Activated CD4-positive, alpha-beta T cell treated with anti-CD3 and anti-CD28 coated beads, Interleukin-2, amount 50 U/mL, for 1 hour (primary cell): ENCODE results near the gene KRTAP5-7.
"Not testable (repeated sequence)": the region's sequence is repeated elsewhere in the genome, so short reads cannot be mapped to it uniquely, and the experiment has no call there.

ENCODE experiments used
- DNase-seq: peaks from one replicate; pipeline ENCODE4 v3.0.0-alpha.2; 2020

The KRTAP5-7 gene

DNA sequence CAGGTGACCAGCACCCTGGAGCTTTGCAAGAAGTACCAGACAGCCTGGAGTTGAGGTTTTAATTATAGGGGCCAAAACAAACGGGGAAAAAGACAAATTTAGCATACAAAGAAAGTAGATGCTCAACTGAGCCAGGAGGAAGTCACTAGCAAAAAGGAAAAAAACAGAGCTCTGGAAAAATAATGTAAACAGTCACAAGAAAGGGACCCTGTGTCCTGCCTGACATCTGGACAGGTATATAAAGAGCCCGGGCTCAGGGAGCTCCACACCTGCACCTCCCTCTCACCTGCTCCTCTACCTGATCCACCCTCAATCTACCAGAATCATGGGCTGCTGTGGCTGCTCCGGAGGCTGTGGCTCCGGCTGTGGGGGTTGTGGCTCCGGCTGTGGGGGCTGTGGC, 38.2 kb downstream of the KRTAP5-7 start, which contains the start of gene KRTAP5-10:
Gene KRTAP5-10, plus strand, starts transcription at position 301 of the 400 bp plus-strand sequence. Its CDS starts 25 bp downstream, at position 326.
- DNase-seq: no peak

DNA sequence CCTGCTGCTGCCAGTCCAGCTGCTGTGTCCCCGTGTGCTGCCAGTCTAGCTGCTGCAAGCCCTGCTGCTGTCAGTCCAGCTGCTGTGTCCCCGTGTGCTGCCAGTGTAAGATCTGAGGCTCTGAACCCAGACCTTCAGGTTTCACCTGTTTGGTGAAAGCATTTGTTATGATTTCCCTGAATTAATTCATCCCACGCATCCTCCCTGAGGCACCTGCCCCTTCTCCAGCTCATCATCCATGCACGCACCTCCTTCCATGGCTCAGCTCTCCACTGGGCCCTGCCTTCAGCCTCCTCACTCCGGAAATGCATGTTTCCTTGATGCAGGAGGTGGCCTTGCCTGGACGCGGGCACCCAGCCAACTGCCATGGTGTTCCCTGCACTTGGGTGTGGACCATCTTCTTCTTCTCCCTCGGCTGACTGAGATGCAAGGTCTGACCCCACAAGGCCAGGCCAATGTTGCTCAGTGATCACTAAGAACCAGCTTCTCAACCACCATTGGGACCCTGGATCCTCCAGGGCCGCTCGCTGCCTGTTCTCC, 39.1 kb downstream of the KRTAP5-7 start:
- DNase-seq: no peak

DNA sequence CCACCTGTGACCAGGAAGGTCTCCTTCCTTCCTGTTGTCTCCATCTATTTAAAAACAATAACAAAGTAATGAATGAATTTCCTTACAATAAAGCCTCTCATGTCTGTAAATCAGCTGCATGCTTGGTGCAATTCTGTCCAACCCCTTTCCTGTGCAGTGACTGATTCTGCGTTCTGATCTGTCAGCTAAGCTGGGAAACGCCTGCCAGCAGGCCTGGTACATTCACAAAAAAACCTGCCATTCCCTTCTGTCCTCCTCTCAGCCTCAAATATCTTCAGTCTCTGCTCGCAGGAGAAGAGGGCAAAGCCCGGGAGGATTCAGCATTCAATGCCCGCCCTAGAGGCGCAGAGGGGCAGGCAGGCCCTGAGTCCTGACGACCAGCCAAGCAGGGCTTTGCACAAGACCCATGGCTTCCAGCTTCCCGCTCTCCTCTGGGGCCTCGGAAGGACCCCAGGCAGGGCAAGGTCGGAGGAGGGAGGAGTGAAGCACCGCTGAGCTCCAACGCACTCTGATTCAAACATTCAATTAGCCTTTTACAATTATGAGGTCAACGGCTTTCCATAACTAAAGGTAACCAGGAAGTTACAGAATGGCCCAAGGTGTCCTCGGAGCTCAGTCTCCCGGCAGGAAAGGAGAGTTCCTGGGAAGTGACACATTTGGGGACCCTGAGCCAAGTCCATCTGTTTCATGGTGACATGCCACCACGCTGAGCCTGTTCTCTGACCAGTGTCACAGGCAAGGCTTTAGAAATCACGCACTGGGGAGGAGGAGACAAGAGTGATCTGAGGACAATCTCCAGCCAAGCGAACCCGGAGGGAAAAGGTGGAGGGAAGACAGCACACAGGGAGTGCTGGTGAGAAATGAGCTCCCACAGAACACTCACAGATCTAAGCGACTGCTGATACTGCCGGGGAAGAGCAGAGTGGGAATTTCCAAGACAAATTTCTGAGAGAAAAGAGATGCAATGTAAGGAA, 39.8 kb downstream of the KRTAP5-7 start:
- not testable (repeated sequence) for DNase-seq

DNA sequence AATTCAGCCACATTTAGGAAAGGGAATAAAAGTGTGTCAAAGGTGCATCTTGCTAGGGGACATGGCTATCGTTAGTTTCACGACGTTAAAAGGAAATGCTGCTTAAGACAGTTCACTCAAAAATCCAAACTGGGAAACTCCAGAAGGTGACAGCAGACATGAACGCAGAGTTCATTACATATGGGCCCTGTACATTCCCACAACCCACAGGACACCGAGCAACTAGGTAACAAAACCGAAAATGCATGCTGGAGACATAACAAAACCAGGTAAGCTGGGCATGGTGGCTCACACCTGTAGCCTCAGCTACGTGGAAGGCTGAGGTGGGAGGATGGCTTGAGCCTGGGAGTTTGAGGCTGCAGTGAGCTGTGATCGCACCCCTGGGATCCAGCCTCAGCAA, 40.6 kb downstream of the KRTAP5-7 start:
- not testable (repeated sequence) for DNase-seq

DNA sequence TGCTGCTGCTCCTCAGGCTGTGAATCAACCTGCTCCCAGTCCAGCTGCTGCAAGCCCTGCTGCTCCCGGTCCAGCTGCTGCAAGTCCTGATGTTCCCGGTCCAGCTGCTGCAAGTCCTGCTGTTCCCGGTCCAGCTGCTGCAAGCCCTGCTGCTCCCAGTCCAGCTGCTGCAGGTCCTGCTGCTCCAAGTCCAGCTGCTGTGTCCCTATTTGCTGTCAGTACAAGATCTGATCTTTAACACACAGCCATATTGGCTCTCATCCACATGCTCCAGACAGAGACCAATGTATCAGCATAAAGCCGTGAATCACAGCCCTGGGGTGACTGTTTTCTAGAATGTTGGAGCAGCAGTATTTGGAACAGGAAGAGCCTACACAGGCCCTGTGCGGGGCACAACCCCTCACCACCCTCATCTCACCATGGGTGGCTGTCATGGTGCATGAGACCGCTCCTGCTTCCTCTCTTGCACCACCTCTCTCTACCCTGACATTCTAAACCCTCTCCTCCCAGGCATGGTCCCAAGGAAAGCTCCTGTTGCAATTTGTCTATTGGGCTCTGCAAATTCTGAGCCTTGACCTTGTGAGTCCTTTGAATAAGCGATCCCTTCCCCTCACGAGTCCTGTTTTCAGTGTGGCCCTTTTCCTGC, 41.8 kb downstream of the KRTAP5-7 start:
- no peak for DNase-seq

DNA sequence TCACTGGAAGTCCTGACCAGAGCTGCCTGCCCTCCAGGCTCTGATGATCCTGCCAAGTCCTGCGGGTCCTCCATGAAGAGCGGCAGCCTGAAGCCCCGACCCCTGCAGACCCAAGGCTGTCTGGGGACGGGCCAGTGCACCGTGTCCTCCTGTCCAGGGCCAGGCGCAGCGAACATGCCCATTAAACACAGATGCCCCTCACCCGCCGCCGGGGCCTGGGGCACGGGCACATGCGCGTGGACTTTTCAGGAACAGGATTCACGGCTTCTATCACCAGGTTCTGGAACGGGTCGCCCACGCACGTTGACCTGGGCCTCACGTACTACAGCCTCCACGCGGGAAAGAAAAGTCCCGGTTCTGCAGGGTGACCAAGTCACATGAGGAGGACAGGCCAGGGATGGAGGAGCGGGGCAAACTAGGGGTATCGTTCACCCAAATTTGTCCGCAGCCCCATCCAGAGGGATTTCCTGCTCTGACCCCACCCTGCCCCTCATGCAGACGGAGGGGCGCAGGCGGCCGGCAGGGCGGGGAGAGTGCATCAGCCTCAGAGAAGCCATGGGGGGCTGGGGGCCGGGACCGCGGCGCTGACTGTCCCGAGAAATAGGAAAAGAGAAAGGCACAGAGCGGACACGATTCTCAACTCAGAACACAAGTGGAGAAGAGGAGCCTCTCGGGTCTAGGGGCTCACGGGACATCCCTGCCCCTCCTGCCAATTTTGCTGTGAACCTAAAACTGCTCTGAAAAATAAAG, 44.2 kb downstream of the KRTAP5-7 start:
- DNase-seq: not testable (repeated sequence)

DNA sequence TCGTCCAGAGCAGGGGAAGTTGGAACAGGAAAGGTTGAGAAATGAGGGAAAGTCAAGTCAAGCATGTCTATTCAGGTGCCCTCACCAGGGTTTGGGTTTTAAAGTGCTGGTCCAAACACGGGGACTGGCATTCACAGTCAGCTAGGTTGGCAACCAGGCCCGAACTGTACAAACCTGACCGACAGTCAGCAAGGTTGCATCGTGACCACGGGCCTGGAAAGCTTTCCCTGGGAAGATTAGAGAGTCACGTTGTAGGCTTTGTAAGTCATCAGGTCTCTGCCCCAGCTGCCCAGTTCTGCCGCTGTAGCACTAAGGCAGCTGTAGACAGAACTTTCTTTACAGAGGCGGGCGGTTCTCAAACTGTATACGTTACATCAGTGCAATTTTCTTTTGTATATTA, 45.7 kb downstream of the KRTAP5-7 start:
- DNase-seq: no peak

DNA sequence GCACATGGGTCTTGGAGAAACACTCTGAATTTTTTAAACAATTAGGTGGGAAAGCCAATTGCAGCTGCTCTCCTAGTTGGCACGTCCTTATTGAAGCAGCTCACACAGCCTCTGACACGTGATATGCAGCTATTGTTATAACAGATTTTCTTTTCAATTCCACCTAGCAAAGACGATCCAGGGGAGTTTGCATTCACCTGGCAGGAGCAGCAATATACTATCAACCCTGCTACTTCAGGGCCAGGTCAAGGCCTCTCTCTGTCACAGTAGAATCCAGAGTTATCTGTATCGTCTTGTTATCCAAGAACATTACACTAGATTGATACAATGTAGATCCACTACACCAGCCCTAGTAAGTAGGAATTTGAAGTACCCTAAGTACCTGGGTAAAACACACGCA, 47.4 kb downstream of the KRTAP5-7 start:
- no peak for DNase-seq

DNA sequence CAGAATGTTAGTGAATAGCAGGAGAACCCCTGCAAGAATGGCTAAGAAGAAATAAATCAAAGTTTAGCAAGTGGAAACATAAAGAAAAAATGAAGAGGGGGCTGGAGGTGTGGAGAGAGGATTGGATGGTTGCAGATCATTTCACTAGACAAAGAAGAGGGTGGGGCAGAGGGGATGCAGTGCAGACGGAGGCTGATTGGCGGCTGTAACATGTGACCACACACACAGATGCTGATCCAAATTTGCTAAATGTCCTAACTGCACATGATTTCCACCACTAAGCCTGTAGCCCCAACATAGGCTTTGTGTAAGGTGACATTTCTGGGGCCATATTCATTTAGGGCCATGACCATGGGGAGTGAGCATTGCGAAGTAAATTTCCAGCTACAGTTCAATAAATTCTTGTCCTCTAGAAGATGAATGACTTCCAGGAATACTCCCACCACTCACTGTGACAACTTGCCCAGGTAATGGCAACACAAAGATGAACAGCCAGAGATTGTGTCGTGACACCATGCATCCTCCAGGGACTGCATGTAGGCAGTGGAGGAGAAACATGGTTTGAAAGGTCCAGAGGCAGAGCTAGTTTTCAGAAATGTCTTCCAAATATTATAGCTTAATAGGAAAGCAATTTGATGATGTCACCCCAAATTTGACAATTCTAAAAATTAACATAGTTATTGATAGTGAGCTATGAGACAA, 48.8 kb downstream of the KRTAP5-7 start:
- DNase-seq: no peak

DNA sequence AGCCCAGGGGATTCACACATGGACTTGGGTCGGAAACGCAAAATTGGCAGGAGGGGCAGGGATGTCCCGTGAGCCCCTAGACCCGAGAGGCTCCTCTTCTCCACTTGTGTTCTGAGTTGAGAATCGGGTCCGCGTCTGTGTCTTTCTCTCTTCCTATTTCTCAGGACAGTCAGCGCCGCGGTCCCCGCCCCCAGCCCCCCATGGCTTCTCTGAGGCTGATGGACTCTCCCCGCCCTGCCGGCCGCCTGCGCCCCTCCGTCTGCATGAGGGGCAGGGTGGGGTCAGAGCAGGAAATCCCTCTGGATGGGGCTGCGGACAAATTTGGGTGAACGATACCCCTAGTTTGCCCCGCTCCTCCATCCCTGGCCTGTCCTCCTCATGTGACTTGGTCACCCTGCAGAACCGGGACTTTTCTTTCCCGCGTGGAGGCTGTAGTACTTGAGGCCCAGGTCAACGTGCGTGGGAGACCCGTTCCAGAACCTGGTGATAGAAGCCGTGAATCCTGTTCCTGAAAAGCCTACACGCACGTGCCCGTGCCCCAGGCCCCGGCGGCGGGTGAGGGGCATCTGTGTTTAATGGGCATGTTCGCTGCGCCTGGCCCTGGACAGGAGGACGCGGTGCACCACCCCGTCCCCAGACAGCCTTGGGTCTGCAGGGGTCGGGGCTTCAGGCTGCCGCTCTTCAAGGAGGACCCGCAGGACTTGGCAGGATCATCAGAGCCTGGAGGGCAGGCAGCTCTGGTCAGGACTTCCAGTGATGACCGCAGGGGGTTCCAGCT, 49.8 kb downstream of the KRTAP5-7 start:
- not testable (repeated sequence) for DNase-seq

DNA sequence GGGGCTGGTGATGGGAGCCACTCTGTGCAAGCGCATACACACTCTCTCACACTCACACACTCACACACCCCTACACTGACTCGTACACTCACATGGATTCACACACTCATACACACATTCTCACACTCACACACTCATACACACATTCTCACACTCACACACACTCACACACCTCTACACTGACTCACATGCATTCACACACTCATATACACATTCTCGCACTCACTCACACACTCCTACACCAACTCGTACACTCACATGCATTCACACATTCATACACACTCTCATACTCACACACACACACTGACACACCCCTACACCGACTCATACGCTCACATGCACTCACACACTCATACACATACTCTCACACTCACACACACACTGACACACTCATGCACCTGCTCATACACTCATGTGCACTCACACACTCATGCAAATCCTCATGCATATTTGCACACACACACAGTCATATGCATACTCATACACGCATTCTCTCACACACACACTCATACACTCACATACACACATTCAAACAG, 50.5 kb downstream of the KRTAP5-7 start:
- no peak for DNase-seq
